GM10248 (cell line): Measurements from ENCODE around the gene HSP90B1.

Source experiments
- CTCF ChIA-PET: fragments of 300-600 bp; sonication (Branson Sonifier 250); formaldehyde crosslinking; extraction: SDS; loops from one replicate; lab custom pipeline; 2021; ENCODE audit warnings: antibody characterized with exemption; lab: Yijun Ruan, JAX
- POLR2A ChIA-PET: fragments of 350-650 bp; sonication (Branson Sonifier 250); formaldehyde crosslinking; extraction: SDS; loops from one replicate; lab custom pipeline; 2020; ENCODE audit warnings: antibody characterized with exemption; lab: Yijun Ruan, JAX
- DNase-seq: peaks from one replicate; pipeline ENCODE4 v3.0.0; 2012; ENCODE audit errors: extremely low spot score
- TF ChIP-seq, protein P1 (sequence below): IDR thresholded peaks from 2 replicates; pipeline ENCODE4 v1.5.1; 2012; ENCODE audit warnings: mild to moderate bottlenecking, low read depth; ENCODE audit errors: extremely low read depth, missing control alignments, control extremely low read depth

Gene HSP90B1

GRCh38 chr12:103975368-103975767, 45.2 kb downstream of the HSP90B1 start:
- CTCF ChIA-PET: interaction anchor here (1.0 kb wide), 1 partner anchor 8 kb away, joined by 4 read pairs; no protein-coding TSS in a partner anchor

DNA sequence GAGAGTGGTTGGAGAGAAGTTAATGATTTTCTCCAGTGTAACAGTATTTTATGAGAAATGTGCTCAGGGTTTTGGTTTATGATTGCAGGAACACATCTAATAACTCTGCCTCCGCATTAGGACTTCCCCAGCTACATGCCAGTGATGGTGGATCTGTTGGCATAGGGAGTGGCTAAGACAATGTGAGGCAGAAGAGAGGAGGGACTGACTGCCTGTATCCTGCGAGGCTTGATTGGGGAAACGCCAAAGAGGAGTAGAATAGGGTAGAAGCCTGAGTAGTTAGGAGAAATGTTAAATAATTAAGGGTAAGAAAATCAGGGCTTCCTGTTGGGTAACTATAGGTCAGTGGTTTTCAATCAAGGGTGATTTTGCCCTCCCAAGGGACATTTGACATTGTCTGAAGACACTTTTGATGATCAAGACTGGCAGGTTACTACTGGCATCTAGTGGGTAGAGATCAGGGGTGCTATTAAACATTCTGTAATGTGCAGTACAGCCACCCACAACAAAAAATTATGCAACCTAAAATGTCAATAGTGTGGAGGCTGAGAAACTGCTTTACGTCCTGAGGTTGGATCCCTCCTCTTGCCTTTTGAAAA, 48.3 kb downstream of the HSP90B1 start:
- DNase-seq: no peak
- ChIA-PET CTCF (interaction anchor here (1.6 kb wide), 1 partner anchor 13 kb away, joined by 4 read pairs; the partner anchor contains the start of gene TDG), POLR2A (no interaction called here)
- TF ChIP-seq, protein P1, sequence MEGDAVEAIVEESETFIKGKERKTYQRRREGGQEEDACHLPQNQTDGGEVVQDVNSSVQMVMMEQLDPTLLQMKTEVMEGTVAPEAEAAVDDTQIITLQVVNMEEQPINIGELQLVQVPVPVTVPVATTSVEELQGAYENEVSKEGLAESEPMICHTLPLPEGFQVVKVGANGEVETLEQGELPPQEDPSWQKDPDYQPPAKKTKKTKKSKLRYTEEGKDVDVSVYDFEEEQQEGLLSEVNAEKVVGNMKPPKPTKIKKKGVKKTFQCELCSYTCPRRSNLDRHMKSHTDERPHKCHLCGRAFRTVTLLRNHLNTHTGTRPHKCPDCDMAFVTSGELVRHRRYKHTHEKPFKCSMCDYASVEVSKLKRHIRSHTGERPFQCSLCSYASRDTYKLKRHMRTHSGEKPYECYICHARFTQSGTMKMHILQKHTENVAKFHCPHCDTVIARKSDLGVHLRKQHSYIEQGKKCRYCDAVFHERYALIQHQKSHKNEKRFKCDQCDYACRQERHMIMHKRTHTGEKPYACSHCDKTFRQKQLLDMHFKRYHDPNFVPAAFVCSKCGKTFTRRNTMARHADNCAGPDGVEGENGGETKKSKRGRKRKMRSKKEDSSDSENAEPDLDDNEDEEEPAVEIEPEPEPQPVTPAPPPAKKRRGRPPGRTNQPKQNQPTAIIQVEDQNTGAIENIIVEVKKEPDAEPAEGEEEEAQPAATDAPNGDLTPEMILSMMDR: no peak

More at GRCh38 chr12:103975368-103975767, 45.2 kb downstream of the HSP90B1 start:
- POLR2A ChIA-PET: no interaction called here
- DNase-seq: no peak
- TF ChIP-seq, protein P1: no peak

DNA sequence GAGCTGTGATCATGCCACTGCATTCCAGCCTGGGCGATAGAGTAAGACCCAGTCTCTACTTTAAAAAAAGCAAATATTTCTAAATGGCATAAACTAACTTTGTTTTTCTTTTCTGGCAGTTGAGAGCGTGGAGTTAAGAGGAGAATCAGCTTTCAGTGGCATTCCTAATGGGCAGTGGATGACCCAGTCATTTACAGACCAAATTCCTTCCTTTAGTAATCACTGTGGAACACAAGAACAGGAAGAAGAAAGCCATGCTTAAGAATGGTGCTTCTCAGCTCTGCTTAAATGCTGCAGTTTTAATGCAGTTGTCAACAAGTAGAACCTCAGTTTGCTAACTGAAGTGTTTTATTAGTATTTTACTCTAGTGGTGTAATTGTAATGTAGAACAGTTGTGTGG, 56.6 kb downstream of the HSP90B1 start:
- TF ChIP-seq, protein P1: no peak
- DNase-seq: no peak
- CTCF ChIA-PET: no interaction called here
- POLR2A ChIA-PET: no interaction called here

GRCh38 chr12:103994235-103994634, 64.0 kb downstream of the HSP90B1 start:
- CTCF ChIA-PET: no interaction called here
- POLR2A ChIA-PET: no interaction called here
- TF ChIP-seq, protein P1: no peak
- DNase-seq: no peak

GRCh38 chr12:103996595-103996994, 66.4 kb downstream of the HSP90B1 start:
- ChIA-PET CTCF (interaction anchor here (1.3 to 1.4 kb wide), 2 partner anchors 13 to 112 kb away, joined by 3 to 4 read pairs; no protein-coding TSS in a partner anchor), POLR2A (no interaction called here)
- TF ChIP-seq, protein P1: no peak
- no peak for DNase-seq

GRCh38 chr12:103997286-103997900, 67.2 kb downstream of the HSP90B1 start:
- no peak for DNase-seq
- ChIA-PET POLR2A (no interaction called here), CTCF (no interaction called here)
- TF ChIP-seq, protein P1: no peak
